GM23248 (cell line): ENCODE measurements around the gene CNPY2.

Source experiments
- EZH2 ChIP-seq: fragments of 200-600 bp; sonication (generic); IDR thresholded peaks from 2 replicates; pipeline ENCODE4 v1.6.1; 2018; ENCODE audit warnings: antibody characterized with exemption, mild to moderate bottlenecking; ENCODE audit not compliant: insufficient read depth, poor library complexity, severe bottlenecking
- EZH2phosphoT487 ChIP-seq: fragments of 200-600 bp; sonication (generic); IDR thresholded peaks from 2 replicates; pipeline ENCODE4 v1.6.1; 2018; ENCODE audit warnings: antibody characterized with exemption, moderate library complexity, mild to moderate bottlenecking, low read depth; ENCODE audit not compliant: insufficient read depth

DNA sequence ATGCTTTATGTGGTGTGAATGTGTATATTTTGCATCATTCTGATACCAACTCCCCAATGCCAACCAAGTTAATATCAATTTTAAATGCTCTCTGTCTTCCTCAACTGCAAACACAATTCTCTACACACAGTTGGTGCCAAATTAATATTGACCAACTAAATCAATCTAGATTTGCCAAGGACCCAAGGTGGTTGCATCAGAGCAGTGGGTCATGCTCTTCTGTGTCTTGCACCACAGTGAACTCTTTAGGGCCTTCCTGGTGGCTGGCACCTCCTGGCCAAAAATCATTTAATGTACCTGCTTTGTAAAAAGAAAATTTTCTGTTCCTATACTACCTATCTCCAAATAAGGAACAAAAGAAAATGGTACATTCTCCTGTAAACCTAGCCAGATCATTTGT is 34.9 kb downstream of the CNPY2 start:
- TF ChIP-seq EZH2phosphoT487 (no peak), EZH2 (no peak)
